H1 (cell line): ENCODE data around the gene RGS11. TPM values are rescaled to one million over a fixed set of nuclear protein-coding genes. Genes with fewer than 3 reads are reported as not detected.

ENCODE experiments used
- CTCF ChIA-PET: fragments of 300-600 bp; sonication (Branson Sonifier 250); formaldehyde crosslinking; loops from one replicate; lab custom pipeline; 2021; ENCODE audit not compliant: partially characterized antibody; lab: Charles Lee
- POLR2A ChIA-PET: fragments of 300-600 bp; sonication (Branson Sonifier 250); formaldehyde crosslinking; loops from one replicate; lab custom pipeline; 2021; ENCODE audit warnings: inconsistent platforms; ENCODE audit not compliant: partially characterized antibody; lab: Charles Lee
- DNase-seq, 2 experiments: peaks; one replicate each; pipeline versions ENCODE4 v3.0.0 to v3.0.0-alpha.2; 2010 to 2022; ENCODE audit warnings: low spot score in 2 of 2, low read depth in 1 of 2, mixed read lengths in 1 of 2
- FAIRE-seq: peaks from 2 replicates; lab custom pipeline; 2011; peaks lifted over from hg19 to GRCh38; lab: Jason Lieb, UNC
- H2AFZ ChIP-seq: 2 replicates; pipeline ENCODE4 v1.8.1; 2012; ENCODE audit warnings: low read length, inconsistent platforms
- H2AK5ac ChIP-seq: 2 replicates; pipeline ENCODE4 v1.6.1; 2013; ENCODE audit warnings: low read depth, low read length
- H2BK120ac ChIP-seq: replicated peaks from 2 replicates; pipeline ENCODE3; 2013; ENCODE audit warnings: low read depth, low read length, inconsistent platforms
- H2BK12ac ChIP-seq: 2 replicates; pipeline ENCODE4 v1.6.1; 2013; ENCODE audit warnings: low read depth, low read length
- H2BK15ac ChIP-seq: 2 replicates; pipeline ENCODE4 v1.6.1; 2013; ENCODE audit warnings: low read length
- H2BK20ac ChIP-seq: 2 replicates; pipeline ENCODE4 v1.6.1; 2013; ENCODE audit warnings: low read length
- H2BK5ac ChIP-seq: 2 replicates; pipeline ENCODE4 v1.6.1; 2013; ENCODE audit warnings: low read depth, low read length
- H3K14ac ChIP-seq: 2 replicates; pipeline ENCODE4 v1.6.1; 2013; ENCODE audit warnings: inconsistent platforms; ENCODE audit not compliant: insufficient read length
- H3K18ac ChIP-seq: 2 replicates; pipeline ENCODE4 v1.6.1; 2013; ENCODE audit warnings: low read length; ENCODE audit errors: extremely low read depth
- H3K23ac ChIP-seq: 2 replicates; pipeline ENCODE4 v1.6.1; 2013; ENCODE audit warnings: inconsistent platforms; ENCODE audit not compliant: insufficient read length
- H3K23me2 ChIP-seq: 2 replicates; pipeline ENCODE4 v1.6.1; 2013; ENCODE audit warnings: low read depth, low read length
- H3K27ac ChIP-seq: 2 replicates; pipeline ENCODE4 v1.6.1; 2011; ENCODE audit warnings: low read depth, low read length, inconsistent platforms
- H3K27me3 ChIP-seq, 4 experiments: replicated peaks in 1 of 4; 1 replicate in 1 of 4; 2 replicates in 3 of 4; pipeline versions ENCODE4 v1.6.1 to v1.8.1; 2011 to 2013; ENCODE audit warnings: low read length in 3 of 4, mild to moderate bottlenecking in 3 of 4, inconsistent platforms in 2 of 4, mixed read lengths in 2 of 4, moderate library complexity in 1 of 4; ENCODE audit not compliant: control insufficient read depth in 3 of 4, insufficient read depth in 3 of 4; ENCODE audit errors: extremely low read depth in 1 of 4
- H3K36me3 ChIP-seq, 4 experiments: 2 replicates each; pipeline versions ENCODE4 v1.6.1 to v1.8.1; 2011 to 2013; ENCODE audit warnings: mild to moderate bottlenecking in 4 of 4, low read length in 3 of 4, moderate library complexity in 2 of 4, control low read depth in 1 of 4, inconsistent platforms in 1 of 4; ENCODE audit not compliant: insufficient read depth in 4 of 4, control insufficient read depth in 2 of 4
- H3K4ac ChIP-seq: replicated peaks from 2 replicates; pipeline ENCODE3; 2013; ENCODE audit warnings: low read length, low read depth, mixed read lengths, inconsistent platforms; ENCODE audit not compliant: insufficient read length
- H3K4me1 ChIP-seq, 4 experiments: replicated peaks in 1 of 4; 1 replicate in 1 of 4; 2 replicates in 3 of 4; pipeline versions ENCODE4 v1.6.1 to v1.8.1; 2011 to 2013; ENCODE audit warnings: low read length in 3 of 4, inconsistent platforms in 2 of 4, mixed read lengths in 1 of 4; ENCODE audit not compliant: insufficient read depth in 4 of 4, control insufficient read depth in 3 of 4
- H3K4me2 ChIP-seq, 2 experiments: 2 replicates each; pipeline versions ENCODE4 v1.6.1 to v1.8.1; 2011 to 2013; ENCODE audit warnings: low read depth in 2 of 2, low read length in 2 of 2, control low read depth in 1 of 2, inconsistent platforms in 1 of 2, mild to moderate bottlenecking in 1 of 2; ENCODE audit not compliant: insufficient read depth in 1 of 2
- H3K4me3 ChIP-seq, 4 experiments: fragments of 200-600, 300-600 bp in 1 of 4; sonication (generic), shearing (Covaris generic), sonication (Bioruptor Twin) in 1 of 4; 2 replicates each; pipeline versions ENCODE4 v1.5.1 to v1.8.1; 2011 to 2016; ENCODE audit warnings: low read length in 4 of 4, low read depth in 3 of 4, control low read depth in 2 of 4, inconsistent platforms in 2 of 4, mild to moderate bottlenecking in 2 of 4, mixed read lengths in 1 of 4, moderate library complexity in 1 of 4; ENCODE audit not compliant: insufficient read depth in 2 of 4; ENCODE audit errors: extremely low read depth in 1 of 4
- H3K56ac ChIP-seq: replicated peaks from 2 replicates; pipeline ENCODE3; 2013; ENCODE audit warnings: low read depth, mild to moderate bottlenecking, mixed read lengths, low read length, inconsistent platforms; ENCODE audit not compliant: insufficient read length
- H3K79me1 ChIP-seq: 2 replicates; pipeline ENCODE4 v1.6.1; 2013; ENCODE audit warnings: low read depth, low read length, control low read depth
- H3K79me2 ChIP-seq, 2 experiments: 2 replicates each; pipeline versions ENCODE4 v1.6.1 to v1.8.1; 2012 to 2013; ENCODE audit warnings: low read length in 2 of 2, mild to moderate bottlenecking in 2 of 2, inconsistent platforms in 1 of 2; ENCODE audit not compliant: insufficient read depth in 2 of 2, control insufficient read depth in 1 of 2
- H3K9ac ChIP-seq, 4 experiments: replicated peaks in 1 of 4; 1 replicate in 1 of 4; 2 replicates in 3 of 4; pipeline versions ENCODE4 v1.6.1 to v1.8.1; 2011 to 2013; ENCODE audit warnings: low read depth in 3 of 4, low read length in 3 of 4, control low read depth in 2 of 4, mild to moderate bottlenecking in 2 of 4, moderate library complexity in 2 of 4, inconsistent platforms in 1 of 4; ENCODE audit errors: extremely low read depth in 1 of 4
- H3K9me3 ChIP-seq, 2 experiments: 2 replicates each; pipeline versions ENCODE4 v1.6.1 to v1.8.1; 2012 to 2013; ENCODE audit warnings: mild to moderate bottlenecking in 2 of 2, moderate library complexity in 2 of 2, control low read depth in 1 of 2, inconsistent platforms in 1 of 2, low read depth in 1 of 2, low read length in 1 of 2, mixed read lengths in 1 of 2; ENCODE audit not compliant: insufficient read depth in 2 of 2
- H4K20me1 ChIP-seq, 2 experiments: replicated peaks in 1 of 2; 2 replicates each; pipeline versions ENCODE3 to v1.8.1; 2011 to 2013; ENCODE audit warnings: inconsistent platforms in 2 of 2, low read length in 2 of 2, mild to moderate bottlenecking in 1 of 2; ENCODE audit not compliant: insufficient read depth in 2 of 2, control insufficient read depth in 1 of 2
- H4K5ac ChIP-seq: 2 replicates; pipeline ENCODE4 v1.6.1; 2013; ENCODE audit warnings: low read length, low read depth, mixed read lengths, inconsistent platforms; ENCODE audit not compliant: insufficient read length
- H4K8ac ChIP-seq: 2 replicates; pipeline ENCODE4 v1.8.0; 2013; ENCODE audit warnings: mild to moderate bottlenecking, moderate library complexity, low read length, inconsistent platforms; ENCODE audit not compliant: insufficient read depth; ENCODE audit errors: extremely low read depth
- H4K91ac ChIP-seq: replicated peaks from 2 replicates; pipeline ENCODE3; 2013; ENCODE audit warnings: low read length, mixed read lengths, inconsistent platforms; ENCODE audit not compliant: insufficient read length
- KDM4A ChIP-seq: IDR thresholded peaks from one replicate; pipeline ENCODE4 v1.7.1; 2012; ENCODE audit warnings: low read depth, mild to moderate bottlenecking, moderate library complexity, low read length, inconsistent platforms; ENCODE audit not compliant: severe bottlenecking
- RBBP5 ChIP-seq: IDR thresholded peaks from 2 replicates; pipeline ENCODE4 v1.7.1; 2012; ENCODE audit warnings: low read depth, mild to moderate bottlenecking, inconsistent platforms, low read length, moderate library complexity, borderline replicate concordance
- WGBS, 2 experiments: shearing (Covaris generic) in 1 of 2; methylation state at CpG; one replicate each; pipeline versions ENCODE4 v1.1.6 to v1.1.7; 2013 to 2015; ENCODE audit warnings: low lambda C conversion rate in 2 of 2, mixed read lengths in 2 of 2, inconsistent platforms in 1 of 2, low coverage in 1 of 2, missing lambda C conversion rate in 1 of 2; ENCODE audit not compliant: insufficient replicate concordance in 2 of 2, insufficient coverage in 1 of 2, insufficient read length in 1 of 2; ENCODE audit errors: extremely low coverage in 1 of 2, missing lambda C conversion rate in 1 of 2; 5-methylcytosine and 5-hydroxymethylcytosine counted together
- polyA plus RNA-seq, 7 experiments: library from polyadenylated mRNA; depleted of rRNA in 3 of 7; stranded (reverse) in 5 of 7; unstranded in 2 of 7; fragments of >200 nt in 5 of 7; fragments of 200-250 nt in 2 of 7; gene quantifications; 1 replicate in 5 of 7; 2 replicates in 1 of 7; 4 replicates in 1 of 7; pipeline versions ENCODE4 v1.2.1 to v1.2.3, GENCODE V29; 2011 to 2013; ENCODE audit warnings: missing spikeins in 2 of 7, mixed read lengths in 2 of 7
- total RNA-seq: library from RNA; stranded (reverse); fragmentation: NEBNext Ultra II Directional; extraction: Animal tissue kit (Norgen Biotek cat#: 25700); gene quantifications from 2 replicates; pipeline ENCODE4 v1.2.1, GENCODE V29; 2021

Gene RGS11
- total and polyA plus RNA-seq, 2 of the 8 experiments (the other 6 are each of a cell fraction or from before 2014, with no cell fraction given) = 0.84 to 1.2 TPM

GRCh38 chr16:249431-249830, 26.3 kb downstream of the RGS11 start:
- H3K56ac ChIP-seq = no peak overlapping the region
- FAIRE-seq = no peak
- no peaks in the 10 kb centered on the region for H3K27me3 ChIP-seq
- H4K91ac ChIP-seq = no peak overlapping the region
- no peak overlapping the region for H2BK15ac ChIP-seq
- peaks cover 3% of the 10 kb centered on the region for H3K79me1 ChIP-seq
- CTCF ChIA-PET = interaction anchor here (0.6 to 1.6 kb wide), 5 partner anchors 12 to 184 kb away, joined by 3 to 9 read pairs (median 3); no protein-coding TSS in a partner anchor
- no peaks in the 10 kb centered on the region for H3K9me3 ChIP-seq
- no peak overlapping the region for H2BK5ac ChIP-seq
- no peak for DNase-seq
- no peak overlapping the region for H2BK12ac ChIP-seq
- POLR2A ChIA-PET = interaction anchor here (1.3 to 2.1 kb wide), 3 partner anchors 10 to 20 kb away, joined by 4 to 9 read pairs (median 6); partner anchors contain the start of gene LUC7L
- H3K79me2 ChIP-seq = peaks cover 0 to 4% of the 10 kb centered on the region in 2 experiments; a peak in 1 of 4 replicates
- H4K8ac ChIP-seq = peak overlapping the region; percentile 22; the same call in 1 of the 2 replicates
- TF ChIP-seq KDM4A (no peak), RBBP5 (no peak)
- H2AFZ ChIP-seq = no peak overlapping the region
- no peak overlapping the region for H3K27ac ChIP-seq
- no peak overlapping the region for H3K18ac ChIP-seq
- H3K9ac ChIP-seq = no peak overlapping the region
- H3K4me3 ChIP-seq = no peak overlapping the region
- no peak overlapping the region for H3K4me2 ChIP-seq
- no peak overlapping the region for H3K14ac ChIP-seq
- no peak overlapping the region for H3K4ac ChIP-seq
- H3K4me1 ChIP-seq = no peaks in the 10 kb centered on the region
- WGBS, 2 experiments = 88% methylated on average over 12 of the region's 12 CpGs; no CpG with 5 or more reads in 1 of the 2 experiments
- no peak overlapping the region for H2AK5ac ChIP-seq
- H2BK120ac ChIP-seq = no peak overlapping the region
- H3K23me2 ChIP-seq = no peaks in the 10 kb centered on the region
- H3K36me3 ChIP-seq = peaks cover 0 to 4% (median 3%) of the 10 kb centered on the region in 4 experiments; a peak in 2 of 8 replicates
- H4K20me1 ChIP-seq = peaks cover 2 to 6% of the 10 kb centered on the region in 2 experiments
- H3K23ac ChIP-seq = no peak overlapping the region
- H2BK20ac ChIP-seq = no peak overlapping the region
- H4K5ac ChIP-seq = no peak overlapping the region
